ENCODE results near the gene AR.
A peak's percentile ranks its signal among the peaks of the same experiment; 100 is the strongest.

AR gene

DNA sequence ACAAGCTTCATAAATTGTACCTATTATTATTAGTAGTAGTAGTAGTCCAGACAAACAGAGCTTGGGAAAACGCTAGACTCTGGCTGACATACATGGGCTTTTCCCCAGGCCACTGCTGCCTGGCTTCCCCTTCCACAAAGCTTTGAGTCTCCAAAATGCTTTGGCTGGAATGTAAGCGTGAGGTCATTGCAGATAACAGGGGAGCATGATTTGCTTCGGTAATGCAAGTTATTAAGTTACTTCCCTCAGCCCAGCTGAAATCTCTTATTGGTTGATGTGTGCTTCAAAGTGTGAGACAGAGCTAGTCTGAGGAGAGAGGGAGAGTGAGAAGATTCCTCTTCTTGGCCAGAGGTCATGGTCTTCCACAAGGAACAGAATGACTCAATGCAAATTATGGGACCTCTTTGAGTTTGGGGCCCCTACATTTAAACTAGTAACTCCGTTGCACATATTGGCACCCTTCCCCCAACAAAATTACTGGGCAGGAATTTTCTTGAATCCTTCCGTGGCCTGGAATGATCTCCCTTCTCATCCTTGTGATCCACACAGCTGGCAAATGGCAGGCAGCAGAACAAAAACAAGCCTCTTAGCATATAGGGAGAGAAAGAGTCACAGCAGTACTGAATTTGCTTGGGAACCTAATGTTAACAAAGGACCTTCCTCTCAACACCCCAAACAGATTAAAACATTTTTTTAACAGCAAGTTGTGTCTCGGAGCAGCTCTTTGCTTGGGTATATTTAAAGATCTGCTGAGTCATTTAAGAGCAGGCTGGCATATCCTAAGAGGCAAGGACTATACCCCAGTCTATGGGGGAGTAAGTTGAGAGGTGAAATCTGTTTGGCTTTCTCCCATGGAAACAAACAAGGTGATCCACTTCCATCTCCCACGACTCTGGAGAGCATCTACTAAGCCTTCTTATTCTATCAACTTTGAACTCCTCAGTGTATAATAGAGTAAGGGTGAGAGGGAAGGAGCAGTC is 19.9 kb downstream of the AR start:
- DNase-seq (ENCODE audit: low read depth in 2 of 2), result no peak

DNA sequence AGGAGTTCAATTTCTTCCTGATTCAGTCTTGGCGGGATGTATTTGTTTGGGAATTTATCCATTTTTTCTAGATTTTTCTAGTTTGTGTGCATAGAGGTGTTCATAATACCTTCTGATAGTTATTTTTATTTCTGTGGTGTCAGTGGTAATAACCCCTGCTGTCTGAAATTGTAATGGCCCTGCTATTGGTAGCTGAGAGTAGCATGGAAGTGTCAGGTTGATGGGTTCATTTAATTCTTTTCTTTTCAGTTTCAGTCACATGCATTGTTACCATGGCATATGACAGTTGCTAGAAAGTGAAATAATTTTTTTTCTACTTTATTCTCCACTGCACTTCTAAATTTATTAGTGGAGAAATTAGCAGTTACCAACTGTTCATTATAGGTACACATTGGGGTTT is 20.7 kb downstream of the AR start:
- no peak for DNase-seq (ENCODE audit: low read depth in 2 of 2)

DNA sequence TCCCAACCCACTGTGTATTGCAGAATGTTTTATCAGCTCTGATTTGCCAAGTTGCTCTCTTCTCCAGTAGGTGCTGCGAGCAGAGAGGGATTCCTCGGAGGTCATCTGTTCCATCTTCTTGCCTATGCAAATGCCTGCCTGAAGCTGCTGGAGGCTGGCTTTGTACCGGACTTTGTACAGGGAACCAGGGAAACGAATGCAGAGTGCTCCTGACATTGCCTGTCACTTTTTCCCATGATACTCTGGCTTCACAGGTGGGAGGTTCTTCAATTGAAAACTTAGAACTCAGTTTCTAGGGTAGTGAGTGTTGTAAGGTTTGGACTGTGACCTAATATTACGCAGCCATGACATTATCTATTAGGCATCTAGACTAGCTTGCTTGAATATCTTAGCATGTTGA is 24.9 kb downstream of the AR start:
- no peak for DNase-seq (ENCODE audit: low read depth in 2 of 2)

DNA sequence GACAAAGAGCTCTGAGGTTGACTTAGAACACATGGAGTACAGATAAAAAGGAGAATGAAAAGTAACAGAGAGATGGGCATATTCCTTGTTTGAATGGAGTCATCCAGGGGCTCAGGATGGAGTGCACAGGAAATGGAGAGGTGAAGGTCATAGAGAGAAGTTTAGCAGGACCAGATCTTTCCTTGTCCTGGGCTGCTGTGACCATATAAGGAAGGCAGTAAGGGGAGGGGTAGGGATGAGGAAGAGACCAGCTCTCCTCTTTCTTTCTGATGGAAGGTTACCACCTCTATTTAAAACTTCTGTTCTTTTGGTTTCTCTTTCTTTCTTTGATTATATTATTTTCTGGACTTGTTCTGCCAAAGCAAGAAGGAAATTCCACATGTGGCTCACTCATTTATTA is 27.0 kb downstream of the AR start:
- no peak for DNase-seq (ENCODE audit: low read depth in 2 of 2)

DNA sequence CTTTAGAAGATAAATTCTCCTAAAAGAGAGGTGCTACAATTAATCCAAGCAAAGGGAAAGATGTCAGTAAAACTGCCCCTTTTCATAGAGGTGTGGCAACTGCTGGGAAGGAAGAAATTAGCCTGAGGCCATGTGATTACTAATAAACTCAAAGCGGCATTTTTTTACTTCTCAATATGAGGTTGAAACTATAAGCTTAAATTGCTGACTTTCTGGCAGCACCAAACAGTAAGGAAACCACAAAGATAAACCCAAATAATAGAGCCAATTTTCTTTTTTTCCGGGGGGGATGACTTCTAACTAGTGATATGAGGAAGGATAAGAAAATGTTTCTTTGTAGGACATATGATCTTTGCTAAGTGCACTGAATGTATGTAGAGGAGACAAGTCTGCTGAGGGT is 30.9 kb downstream of the AR start:
- DNase-seq (ENCODE audit: low read depth in 2 of 2), result no peak

DNA sequence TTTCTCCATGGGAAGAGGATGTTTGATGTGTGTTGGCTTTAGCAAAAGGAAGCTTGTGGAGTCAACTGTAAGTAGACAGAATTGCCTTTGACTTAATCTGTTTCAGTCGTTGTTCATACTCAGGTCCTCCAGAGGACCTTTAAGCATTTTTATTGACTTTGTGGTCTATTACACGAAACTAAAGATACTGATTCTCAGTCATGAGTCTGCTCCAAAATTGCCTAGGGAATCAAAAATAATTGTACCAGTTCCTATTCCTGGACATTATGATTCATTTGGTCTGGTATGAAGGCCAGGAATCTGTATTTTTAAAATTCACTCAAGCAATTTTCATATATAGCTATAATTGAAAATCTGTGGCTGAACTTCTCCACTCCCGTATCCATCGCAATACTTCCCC is 38.6 kb downstream of the AR start:
- DNase-seq (ENCODE audit: low read depth in 2 of 2), result no peak

DNA sequence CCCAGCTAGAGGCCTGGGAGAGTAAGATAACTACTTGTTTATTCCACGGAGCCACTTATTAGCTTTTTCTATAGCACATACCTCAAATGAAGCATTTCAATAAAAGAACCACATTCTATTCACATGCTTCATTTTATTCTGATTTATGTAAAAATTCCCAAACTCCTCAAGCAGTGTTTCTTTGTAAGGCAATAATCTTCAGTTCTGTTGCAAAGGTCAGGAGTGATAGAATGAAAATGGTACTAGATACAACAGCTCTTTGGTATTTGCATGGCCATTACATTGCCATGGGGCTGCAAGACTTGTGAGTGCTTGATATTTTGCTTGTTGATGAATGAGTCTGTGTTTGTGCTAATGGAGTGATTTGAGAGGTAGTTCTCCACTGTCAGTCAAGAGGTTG is 39.4 kb downstream of the AR start:
- no peak for DNase-seq (ENCODE audit: low read depth in 2 of 2)

DNA sequence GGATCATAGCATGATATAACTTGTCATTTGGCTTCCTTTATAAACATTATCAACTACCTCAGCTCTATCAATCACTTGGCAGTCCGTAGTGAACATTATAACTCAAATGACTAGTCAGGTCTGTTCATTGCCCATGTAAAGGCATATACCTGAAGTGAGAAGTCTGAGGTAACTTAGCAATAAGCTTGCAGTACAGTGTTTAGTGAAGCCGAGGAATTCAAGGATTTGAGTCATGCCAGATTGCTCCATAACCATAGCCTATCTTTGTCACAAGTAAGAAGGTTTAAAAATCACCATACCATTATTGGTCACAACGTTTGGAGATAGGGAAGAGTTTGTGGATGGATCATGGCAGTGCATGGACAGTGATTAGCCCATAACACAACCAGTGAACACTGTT is 41.6 kb downstream of the AR start:
- no peak for DNase-seq (ENCODE audit: low read depth in 2 of 2)

DNA sequence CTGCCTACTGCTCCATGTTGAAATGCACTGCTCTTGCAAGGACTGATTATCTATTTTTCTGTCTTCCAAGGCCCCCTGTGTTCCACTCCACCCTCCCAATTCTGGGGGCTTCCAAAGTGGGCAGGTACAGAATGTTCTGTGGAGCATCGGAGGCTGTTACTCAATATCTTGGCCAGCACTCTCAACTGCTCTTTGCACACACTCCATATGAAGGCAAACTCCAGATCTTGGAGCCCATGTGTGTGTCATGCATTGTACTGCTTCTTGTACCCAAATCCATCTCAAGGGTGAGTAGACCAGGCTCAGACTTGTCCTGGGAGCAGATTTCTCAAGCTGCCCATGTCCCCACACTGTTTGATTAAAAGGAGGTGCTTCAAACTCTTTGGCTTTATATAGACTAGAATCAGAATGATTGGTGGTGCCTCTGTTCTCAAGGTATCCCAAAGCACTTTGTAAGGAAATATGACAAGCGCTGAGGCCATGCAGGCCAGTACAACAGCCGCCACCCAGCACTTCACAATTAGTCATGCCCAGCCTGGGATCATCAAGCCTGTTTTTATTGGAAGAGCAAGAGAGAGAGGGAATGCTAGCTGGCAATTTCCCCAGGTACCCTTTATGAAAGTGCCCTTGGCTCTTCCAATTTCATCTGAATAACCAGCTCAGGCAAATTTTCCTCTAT is 44.3 kb downstream of the AR start:
- no peak for DNase-seq (ENCODE audit: low read depth in 2 of 2)

DNA sequence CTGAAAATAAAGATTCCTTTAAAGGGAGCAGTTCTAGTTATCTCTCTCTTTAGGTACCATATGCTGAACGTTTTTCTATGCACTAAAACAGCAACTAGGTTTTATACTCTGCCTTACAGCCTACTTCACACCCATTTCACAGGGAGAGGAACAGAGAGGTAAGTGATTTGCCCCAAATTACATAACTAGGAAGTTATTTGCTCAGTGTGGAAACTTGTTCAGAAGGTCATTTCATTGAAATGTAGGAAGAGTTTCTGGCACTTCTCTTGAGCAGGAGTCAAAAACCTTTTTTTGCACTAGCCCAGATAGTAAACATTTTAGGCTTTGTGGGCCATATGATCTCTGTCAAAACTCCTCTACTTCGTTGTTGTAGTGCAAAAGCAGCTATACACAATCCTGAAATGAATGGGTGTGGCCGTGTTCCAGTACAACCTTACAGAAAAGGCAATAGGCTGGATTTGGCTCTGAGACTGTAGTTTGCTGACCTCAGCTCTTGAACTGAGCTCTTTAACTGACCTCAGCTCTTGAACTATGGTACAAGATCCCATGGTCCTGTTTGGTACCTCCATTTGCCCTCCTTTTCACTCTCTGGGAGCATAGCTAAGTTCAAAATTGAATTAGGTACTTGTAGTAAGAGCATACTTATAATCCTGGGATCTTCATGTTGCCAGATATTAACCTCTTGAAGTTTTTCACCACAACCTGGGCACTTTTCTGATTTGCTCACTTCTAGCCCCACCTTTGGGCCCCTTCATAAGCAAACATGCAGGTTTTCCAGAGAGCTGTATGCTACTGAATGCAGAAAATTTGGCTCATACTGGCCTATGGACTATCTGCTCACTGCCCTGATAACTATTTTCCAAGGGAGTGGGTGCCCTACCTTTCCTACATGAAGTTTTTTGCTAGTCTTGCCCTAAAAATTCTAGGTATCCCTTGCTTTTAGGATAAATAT is 53.3 kb downstream of the AR start:
- no peak for DNase-seq (ENCODE audit: low read depth in 2 of 2)

DNA sequence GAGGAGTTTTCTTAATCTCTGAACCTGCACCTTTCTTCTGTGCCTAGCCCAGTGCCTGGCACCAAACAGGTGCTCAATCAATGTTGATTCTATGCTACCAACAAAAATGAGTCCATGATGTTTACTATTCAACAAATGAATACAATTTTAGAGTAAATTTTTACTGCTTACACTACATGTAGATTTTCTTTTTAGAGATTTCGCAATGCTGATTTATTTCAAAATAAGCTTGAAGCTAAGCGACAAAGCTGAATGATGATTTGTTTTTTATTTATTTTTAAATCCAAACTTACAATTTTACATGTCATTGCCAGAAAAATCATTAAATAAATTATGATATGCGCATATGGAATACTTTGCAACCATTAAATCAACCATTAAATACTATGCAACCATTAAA is 55.7 kb downstream of the AR start:
- DNase-seq (ENCODE audit: low read depth in 2 of 2), result no peak

DNA sequence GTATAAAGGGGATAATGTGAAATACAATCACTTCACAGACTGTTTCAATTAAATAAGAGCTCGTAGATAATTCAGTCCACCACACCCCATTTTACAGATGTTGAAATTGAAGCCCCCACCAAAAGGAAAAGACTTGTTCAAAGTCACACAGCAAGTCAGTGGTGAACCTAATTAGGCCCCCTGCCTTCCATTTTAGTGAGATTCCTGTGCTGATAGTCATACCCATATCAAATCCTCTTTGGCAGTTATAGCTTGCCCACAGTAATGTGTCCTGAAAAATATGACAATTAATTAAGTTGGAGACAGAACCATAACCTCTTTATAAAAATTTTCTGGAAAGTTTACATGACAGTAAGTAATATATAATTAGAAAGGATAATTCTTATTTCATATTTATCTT is 58.0 kb downstream of the AR start:
- DNase-seq (ENCODE audit: low read depth in 2 of 2), result peak in 1 of 2 experiments; percentile 7

DNA sequence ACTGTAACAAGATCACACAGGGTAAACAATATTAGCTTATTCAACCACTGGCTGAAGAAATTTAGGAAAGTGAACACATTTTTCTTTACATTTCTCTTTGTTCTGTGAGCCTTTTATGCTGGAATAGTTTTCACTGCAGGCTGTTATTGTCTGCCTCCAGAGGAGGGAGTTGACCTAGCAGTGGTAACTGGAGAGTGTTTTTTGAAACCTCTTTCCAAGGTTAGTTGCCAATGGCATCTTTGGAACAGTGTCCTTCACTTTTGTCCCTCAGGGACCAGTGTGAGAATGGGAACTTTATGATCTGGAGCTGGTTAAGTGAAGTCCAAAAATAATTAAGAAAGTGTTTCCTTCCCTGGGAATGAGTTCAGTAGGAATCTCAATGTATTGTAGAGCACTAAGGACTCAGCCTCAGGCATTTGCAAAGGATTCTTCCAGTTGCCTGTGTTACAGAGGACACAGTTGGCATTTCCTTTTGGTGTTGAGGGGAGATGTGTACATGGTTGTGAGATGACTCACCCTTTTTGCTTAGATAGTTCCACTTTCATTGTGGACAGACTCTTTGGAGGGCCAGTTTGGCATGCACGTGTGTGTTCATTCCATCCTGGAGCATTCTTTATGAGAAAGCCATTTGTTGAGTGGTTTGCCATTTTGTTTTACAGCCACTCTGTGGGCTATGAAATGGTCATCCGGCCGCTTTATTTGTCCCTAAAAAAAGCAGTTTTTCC is 61.3 kb downstream of the AR start:
- peak; percentile 57 to 62 for DNase-seq (ENCODE audit: low read depth in 2 of 2)

DNA sequence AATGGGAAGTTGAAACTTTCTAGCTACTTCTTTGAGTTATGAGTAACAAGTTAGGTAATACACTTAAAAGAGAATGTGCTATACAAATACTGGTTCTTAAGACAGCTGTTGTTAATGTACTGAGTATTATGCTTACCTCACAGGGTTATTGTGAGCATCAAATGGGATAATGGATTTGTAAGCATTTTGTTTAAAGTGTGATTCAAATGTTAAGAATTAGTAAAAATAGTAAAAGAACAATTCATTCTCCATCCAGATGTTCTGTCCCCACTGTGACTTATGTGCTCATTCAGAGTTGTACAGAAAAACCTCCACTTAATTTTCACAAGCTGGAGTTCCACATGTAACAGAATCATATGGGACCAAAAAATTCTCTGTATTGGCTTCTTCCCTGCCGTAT is 63.6 kb downstream of the AR start:
- DNase-seq (ENCODE audit: low read depth in 2 of 2), result peak in 1 of 2 experiments; percentile 19

DNA sequence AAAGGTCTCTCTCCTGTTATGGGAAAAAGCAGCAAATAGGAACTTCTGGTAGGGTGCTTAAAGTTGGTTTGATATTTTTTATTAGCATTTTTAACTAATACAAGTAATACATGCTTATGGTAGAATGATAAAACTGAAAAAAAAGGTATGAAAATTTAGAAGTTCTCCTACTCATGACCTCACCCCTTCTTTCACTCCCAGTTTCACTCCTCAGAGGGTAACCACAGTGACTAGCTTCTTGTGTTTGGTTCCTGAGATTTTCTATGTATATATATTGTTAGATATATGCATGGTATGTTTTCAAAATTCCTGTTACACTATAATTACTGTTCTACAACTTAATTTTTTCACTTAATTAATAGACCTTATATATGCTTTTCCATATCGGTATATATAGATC is 66.5 kb downstream of the AR start:
- DNase-seq (ENCODE audit: low read depth in 2 of 2), result no peak

DNA sequence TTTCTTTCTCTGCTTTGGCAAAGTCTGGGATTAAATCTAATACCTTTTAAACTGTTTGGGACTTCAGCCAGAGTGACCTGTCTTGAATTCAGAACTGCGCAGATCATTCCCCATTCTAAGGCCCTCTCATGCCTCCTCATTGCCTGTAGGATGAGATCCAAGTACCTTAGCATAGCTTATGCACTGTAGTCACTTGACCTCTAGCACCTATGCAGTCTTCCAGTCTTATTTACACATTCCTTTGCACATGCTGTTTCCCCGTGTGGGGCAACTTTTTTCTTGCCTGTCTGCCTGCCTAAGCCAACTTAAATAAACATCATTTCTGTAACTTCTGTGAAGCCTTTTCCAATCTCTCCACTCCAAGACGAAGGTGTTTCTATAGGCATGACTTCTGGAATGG is 68.4 kb downstream of the AR start:
- DNase-seq (ENCODE audit: low read depth in 2 of 2), result no peak

DNA sequence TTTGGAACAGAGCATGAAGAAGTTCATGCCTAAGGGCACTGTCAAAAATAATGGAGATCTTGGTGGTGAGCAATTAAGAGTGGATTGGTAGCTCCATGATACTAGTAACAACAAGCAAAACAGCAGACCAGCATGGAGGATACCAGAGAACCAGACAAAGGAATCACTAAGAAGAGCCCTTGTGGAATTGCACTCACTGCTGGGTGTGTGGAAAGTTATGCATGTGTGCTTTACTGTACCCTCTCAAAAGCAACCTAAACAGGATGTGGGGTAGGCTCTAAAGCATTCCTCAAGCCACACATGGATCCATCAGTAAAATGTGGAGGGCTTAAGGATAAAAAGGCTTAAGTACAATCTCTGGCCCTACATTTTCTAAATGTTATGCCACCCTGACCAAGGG is 69.5 kb downstream of the AR start:
- DNase-seq (ENCODE audit: low read depth in 2 of 2), result no peak

DNA sequence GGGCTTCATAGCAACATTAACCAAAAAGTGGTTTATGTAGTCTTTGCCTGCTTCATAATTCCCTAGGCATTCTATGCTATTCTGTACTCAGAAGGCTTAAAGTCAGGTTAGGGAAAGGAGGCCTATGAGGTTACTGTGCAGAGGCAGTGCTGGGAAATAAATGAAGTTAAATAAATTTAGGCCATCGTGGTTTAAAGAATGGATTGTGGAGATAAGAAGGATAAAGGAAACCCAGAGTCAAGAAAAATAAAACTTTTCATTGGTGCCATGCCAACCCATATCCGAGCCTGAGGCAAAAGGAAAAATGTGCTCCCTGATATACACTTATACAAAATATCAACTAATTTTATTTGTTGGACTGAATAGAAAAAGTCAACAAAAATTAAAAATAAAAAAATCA is 70.2 kb downstream of the AR start:
- no peak for DNase-seq (ENCODE audit: low read depth in 2 of 2)

DNA sequence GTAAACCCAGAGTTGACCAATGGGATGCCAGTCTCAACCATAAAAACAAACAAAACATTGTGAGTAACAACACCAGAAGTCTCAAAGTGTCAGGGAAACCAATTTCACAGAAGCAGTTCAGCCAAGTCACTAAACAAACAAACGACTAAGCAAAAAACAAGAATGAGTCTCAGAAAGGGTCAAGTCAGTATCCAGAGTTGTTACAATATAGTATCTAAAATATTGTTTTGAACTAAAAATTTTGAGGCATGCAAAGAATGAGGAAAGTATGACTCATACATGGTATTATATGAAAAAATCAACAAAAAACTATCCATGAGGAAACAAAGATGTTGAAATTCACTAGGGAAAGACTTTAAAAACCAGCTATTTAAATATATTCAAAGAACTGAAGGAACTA is 70.6 kb downstream of the AR start:
- DNase-seq (ENCODE audit: low read depth in 2 of 2), result no peak

DNA sequence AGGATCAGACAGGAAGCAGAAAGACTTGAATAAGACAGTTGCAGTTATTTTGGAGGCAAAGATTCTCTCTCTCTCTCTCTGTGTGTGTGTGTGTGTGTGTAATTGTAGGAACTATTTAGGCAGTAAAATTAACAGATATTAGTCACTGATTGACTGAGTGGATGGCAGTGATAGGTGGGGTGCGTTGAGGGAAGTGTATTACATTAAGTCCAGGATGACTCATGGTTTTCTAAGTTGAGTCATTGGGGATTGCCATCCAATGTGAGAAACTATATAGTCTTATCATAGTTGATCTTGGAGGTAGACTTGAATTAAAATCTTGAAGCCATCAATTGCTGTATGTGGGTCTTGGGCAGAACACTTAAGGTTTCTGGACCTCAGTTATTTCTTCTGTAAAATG is 75.4 kb downstream of the AR start:
- peak in 1 of 2 experiments; percentile 19 for DNase-seq (ENCODE audit: low read depth in 2 of 2)

DNA sequence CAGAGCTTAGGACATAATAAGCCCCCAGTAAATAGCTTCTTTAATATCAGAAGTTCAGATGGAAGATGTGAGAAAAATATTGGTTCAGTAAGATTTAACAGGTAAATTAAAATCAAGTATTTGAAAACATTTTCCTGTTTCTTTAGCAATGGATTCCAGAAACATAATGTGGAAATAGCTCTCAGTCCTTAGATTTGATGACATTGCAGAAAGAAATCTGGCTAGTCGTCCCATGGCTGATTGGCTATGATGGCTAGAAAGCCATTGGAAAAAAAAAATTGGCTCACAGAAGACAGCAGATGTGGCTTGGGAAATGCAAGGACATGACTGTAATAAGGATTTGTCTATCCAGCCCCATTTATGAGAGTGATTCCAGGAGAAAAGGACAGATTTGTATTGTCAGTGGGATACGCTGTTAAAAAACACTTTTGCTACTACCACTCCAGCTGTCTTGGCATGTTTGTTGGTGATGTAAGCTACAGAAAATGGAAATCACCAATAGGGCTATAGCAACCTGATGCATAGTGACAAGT is 78.3 kb downstream of the AR start:
- DNase-seq (ENCODE audit: low read depth in 2 of 2), result no peak
